Placental epithelial cell (primary cell): ENCODE results near the gene CFAP300. TPM values are rescaled to one million over a fixed set of nuclear protein-coding genes. Genes with fewer than 3 reads are reported as not detected.

ENCODE experiments used
- small RNA-seq: library from RNA; depleted of rRNA; stranded (forward); fragments of <200 nt; gene quantifications from one replicate; pipeline ENCODE3, GENCODE V24; 2012
- total RNA-seq: library from RNA; depleted of rRNA; stranded (reverse); fragments of >200 nt; gene quantifications from 2 replicates; pipeline ENCODE4 v1.2.3, GENCODE V29; 2012

Gene CFAP300
- 13.3 TPM in 2 replicates for total RNA-seq

GRCh38 chr11:102047305-102047924 lies at the start of gene CFAP300:
CFAP300 (plus strand) TSS chr11:102047437; CDS start chr11:102047471, 34 bp downstream.

GRCh38 chr11:102109896-102110760 lies 62.9 kb downstream of the CFAP300 start, which contains the start of gene YAP1:
YAP1 (plus strand) TSS chr11:102110447; CDS start chr11:102110849, 402 bp downstream.

Small RNAs within 50 kb of the gene (small RNA-seq; reads per million reads assigned to genes)
- gene RNA5SP535 = not detected

Other genes with a start within 250 kb of the CFAP300 start
- 2.8 and 7.1 TPM in 2 replicates for gene CEP126, start 132.4 kb upstream of the CFAP300 start, total RNA-seq
- gene ANGPTL5, start 130.9 kb upstream of the CFAP300 start, total RNA-seq = under 0.01 TPM in 1 of 2 replicates, not detected in the other
- gene YAP1, start 63.0 kb downstream of the CFAP300 start, total RNA-seq = 256 and 356 TPM in 2 replicates